Trophoblast cell (in vitro differentiated cells and primary cell): ENCODE results near the gene DEFB121.
"Not testable (repeated sequence)": the region's sequence is repeated elsewhere in the genome, so short reads cannot be mapped to it uniquely, and the experiment has no call there.

Source experiments
- DNase-seq, 2 donors: peaks; one replicate each; pipeline ENCODE4 v3.0.0-alpha.2; 2016
- H2AFZ ChIP-seq: 2 replicates; pipeline ENCODE4 v1.6.1; 2013; ENCODE audit warnings: low read length, moderate library complexity, mild to moderate bottlenecking; ENCODE audit not compliant: insufficient read depth, poor library complexity
- H2AK5ac ChIP-seq: 2 replicates; pipeline ENCODE4 v1.6.1; 2013; ENCODE audit warnings: mild to moderate bottlenecking, low read length
- H2BK120ac ChIP-seq: 2 replicates; pipeline ENCODE4 v1.6.1; 2013; ENCODE audit warnings: low read length, mild to moderate bottlenecking, moderate library complexity; ENCODE audit not compliant: insufficient read depth, poor library complexity
- H2BK12ac ChIP-seq: 2 replicates; pipeline ENCODE4 v1.6.1; 2013; ENCODE audit warnings: mild to moderate bottlenecking, low read length, moderate library complexity
- H2BK5ac ChIP-seq: 2 replicates; pipeline ENCODE4 v1.6.1; 2013; ENCODE audit warnings: low read length, low read depth, moderate library complexity, mild to moderate bottlenecking; ENCODE audit not compliant: poor library complexity
- H3K14ac ChIP-seq: 2 replicates; pipeline ENCODE4 v1.6.1; 2013; ENCODE audit warnings: mild to moderate bottlenecking, low read length
- H3K18ac ChIP-seq: 2 replicates; pipeline ENCODE4 v1.6.1; 2013; ENCODE audit warnings: mild to moderate bottlenecking, low read length
- H3K23ac ChIP-seq: 2 replicates; pipeline ENCODE4 v1.6.1; 2013; ENCODE audit warnings: low read length
- H3K27ac ChIP-seq: 2 replicates; pipeline ENCODE4 v1.5.1; 2013; ENCODE audit warnings: low read depth, mild to moderate bottlenecking, inconsistent platforms, low read length, moderate library complexity
- H3K27me3 ChIP-seq: 2 replicates; pipeline ENCODE4 v1.6.1; 2013; ENCODE audit warnings: inconsistent platforms, mild to moderate bottlenecking, low read length, moderate library complexity; ENCODE audit not compliant: insufficient read depth
- H3K36me3 ChIP-seq, 2 experiments: 1 replicate in 1 of 2; 2 replicates in 1 of 2; pipeline ENCODE4 v1.6.1; 2013; ENCODE audit warnings: low read length in 2 of 2, mild to moderate bottlenecking in 2 of 2, moderate library complexity in 1 of 2; ENCODE audit not compliant: insufficient read depth in 2 of 2, control insufficient read depth in 1 of 2
- H3K4ac ChIP-seq: 2 replicates; pipeline ENCODE4 v1.6.1; 2013; ENCODE audit warnings: low read depth, mild to moderate bottlenecking, low read length, moderate library complexity
- H3K4me1 ChIP-seq, 2 experiments: 1 replicate in 1 of 2; 2 replicates in 1 of 2; pipeline ENCODE4 v1.6.1; 2013; ENCODE audit warnings: low read length in 2 of 2, mild to moderate bottlenecking in 2 of 2, moderate library complexity in 1 of 2; ENCODE audit not compliant: insufficient read depth in 2 of 2, control insufficient read depth in 1 of 2
- H3K4me2 ChIP-seq: 2 replicates; pipeline ENCODE4 v1.6.1; 2013; ENCODE audit warnings: inconsistent platforms, mild to moderate bottlenecking, low read length, moderate library complexity
- H3K4me3 ChIP-seq: 2 replicates; pipeline ENCODE4 v1.5.1; 2013; ENCODE audit warnings: mild to moderate bottlenecking, low read depth, low read length, inconsistent platforms
- H3K79me1 ChIP-seq: one replicate; pipeline ENCODE4 v1.6.1; 2013; ENCODE audit warnings: low read length
- H3K79me2 ChIP-seq: 2 replicates; pipeline ENCODE4 v1.6.1; 2013; ENCODE audit warnings: low read length, mild to moderate bottlenecking; ENCODE audit not compliant: control insufficient read depth, insufficient read depth, poor library complexity
- H3K9ac ChIP-seq: 2 replicates; pipeline ENCODE4 v1.6.1; 2013; ENCODE audit warnings: mild to moderate bottlenecking, low read length
- H3K9me3 ChIP-seq: 2 replicates; pipeline ENCODE4 v1.6.1; 2013; ENCODE audit warnings: low read depth, mild to moderate bottlenecking, control low read depth, inconsistent platforms, low read length; ENCODE audit not compliant: insufficient read depth
- H4K12ac ChIP-seq: 2 replicates; pipeline ENCODE4 v1.6.1; 2013; ENCODE audit warnings: low read depth, mild to moderate bottlenecking, low read length, moderate library complexity
- H4K8ac ChIP-seq: 2 replicates; pipeline ENCODE4 v1.6.1; 2013; ENCODE audit warnings: low read depth, mild to moderate bottlenecking, low read length, moderate library complexity
- H4K91ac ChIP-seq: one replicate; pipeline ENCODE4 v1.6.1; 2013; ENCODE audit warnings: low read depth, mild to moderate bottlenecking, low read length, moderate library complexity
- WGBS: extraction: QIAGEN DNeasy Blood & Tissue Kit; methylation state at CpG from one replicate; pipeline ENCODE4 v1.1.7; 2013; ENCODE audit warnings: missing lambda C conversion rate; ENCODE audit not compliant: insufficient read length, insufficient coverage; ENCODE audit errors: extremely low coverage; 5-methylcytosine and 5-hydroxymethylcytosine counted together

DEFB121 gene

GRCh38 chr20:31426891-31427551 is 21.0 kb upstream of the DEFB121 start:
- H3K36me3 ChIP-seq, H3K9ac ChIP-seq, H2BK120ac ChIP-seq, H3K79me2 ChIP-seq, H2BK12ac ChIP-seq, H3K14ac ChIP-seq, H3K23ac ChIP-seq, H4K12ac ChIP-seq, H3K4ac ChIP-seq, DNase-seq, H4K8ac ChIP-seq, H2AK5ac ChIP-seq, H2AFZ ChIP-seq, H3K27ac ChIP-seq, H3K18ac ChIP-seq, H3K27me3 ChIP-seq, H3K79me1 ChIP-seq, H2BK5ac ChIP-seq, H3K4me1 ChIP-seq, H3K4me3 ChIP-seq, H4K91ac ChIP-seq, H3K4me2 ChIP-seq: not testable (repeated sequence)
- H3K9me3 ChIP-seq: peaks cover 10% of the 10 kb centered on the region
- WGBS: no CpG with 5 or more reads among the region's 48 CpGs

GRCh38 chr20:31425797-31426196 is 19.8 kb upstream of the DEFB121 start:
- Histone ChIP-seq H3K14ac (no peak overlapping the region), H3K18ac (no peak overlapping the region), H4K91ac (no peak overlapping the region), H2AFZ (no peak overlapping the region), H3K79me2 (no peaks in the 10 kb centered on the region), H3K9me3 (peaks cover 10% of the 10 kb centered on the region), H3K9ac (no peak overlapping the region), H4K8ac (no peak overlapping the region), H2AK5ac (no peak overlapping the region), H3K4me1 (no peaks in the 10 kb centered on the region), H3K4me3 (no peak overlapping the region), H3K4ac (no peak overlapping the region), H2BK120ac (no peak overlapping the region), H3K79me1 (no peaks in the 10 kb centered on the region), H2BK5ac (no peak overlapping the region), H3K27me3 (no peaks in the 10 kb centered on the region), H3K23ac (no peak overlapping the region), H4K12ac (no peak overlapping the region), H3K27ac (no peak overlapping the region), H3K36me3 (no peaks in the 10 kb centered on the region), H2BK12ac (no peak overlapping the region), H3K4me2 (no peak overlapping the region)
- DNase-seq: no peak

- WGBS: no CpG with 5 or more reads among the region's 7 CpGs
- H2BK5ac ChIP-seq: no peak overlapping the region
- DNase-seq: no peak
These were observed 12.3 kb upstream of the DEFB121 start for GRCh38 chr20:31418307-31418706.

GRCh38 chr20:31415653-31416052 is 9.6 kb upstream of the DEFB121 start:
- Histone ChIP-seq H3K9ac (no peak overlapping the region), H3K4me1 (no peaks in the 10 kb centered on the region), H3K4ac (no peak overlapping the region), H3K36me3 (no peaks in the 10 kb centered on the region), H4K91ac (no peak overlapping the region), H2BK5ac (no peak overlapping the region), H3K14ac (no peak overlapping the region), H3K9me3 (peaks cover 10% of the 10 kb centered on the region), H4K12ac (no peak overlapping the region), H3K79me1 (no peaks in the 10 kb centered on the region), H2BK120ac (no peak overlapping the region), H2AK5ac (no peak overlapping the region), H3K23ac (no peak overlapping the region), H4K8ac (no peak overlapping the region), H3K4me3 (no peak overlapping the region), H3K18ac (no peak overlapping the region), H2BK12ac (no peak overlapping the region), H3K27ac (no peak overlapping the region), H2AFZ (no peak overlapping the region), H3K79me2 (no peaks in the 10 kb centered on the region), H3K4me2 (no peak overlapping the region), H3K27me3 (no peaks in the 10 kb centered on the region)
- DNase-seq: no peak
- WGBS: no CpG with 5 or more reads among the region's 2 CpGs

More at GRCh38 chr20:31418307-31418706, 12.3 kb upstream of the DEFB121 start:
- no peak overlapping the region for H2BK120ac ChIP-seq
- no peak overlapping the region for H2AFZ ChIP-seq
- H3K4me2 ChIP-seq: no peak overlapping the region
- H3K9me3 ChIP-seq: peaks cover 8% of the 10 kb centered on the region
- H3K14ac ChIP-seq: no peak overlapping the region
- no peak overlapping the region for H3K9ac ChIP-seq
- no peak overlapping the region for H3K4ac ChIP-seq
- H3K36me3 ChIP-seq: no peaks in the 10 kb centered on the region
- H3K4me3 ChIP-seq: no peak overlapping the region
- no peaks in the 10 kb centered on the region for H3K4me1 ChIP-seq
- H4K91ac ChIP-seq: no peak overlapping the region
- H3K79me2 ChIP-seq: no peaks in the 10 kb centered on the region
- H4K12ac ChIP-seq: no peak overlapping the region
- H3K23ac ChIP-seq: no peak overlapping the region
- H2AK5ac ChIP-seq: no peak overlapping the region
- no peak overlapping the region for H4K8ac ChIP-seq
- H3K27me3 ChIP-seq: no peaks in the 10 kb centered on the region
- no peak overlapping the region for H3K27ac ChIP-seq
- H3K18ac ChIP-seq: no peak overlapping the region
- no peaks in the 10 kb centered on the region for H3K79me1 ChIP-seq
- H2BK12ac ChIP-seq: no peak overlapping the region
